ENCODE data around the gene TTLL5.

- TF ChIP-seq CTCF (IDR thresholded peaks at IDR 0.05; ENCODE audit: insufficient read depth, low read length) (no peak), POLR2AphosphoS5 (IDR thresholded peaks at IDR 0.05; ENCODE audit: low read depth) (no peak)
Observed at GRCh38 chr14:75753696-75754095, 92.7 kb downstream of the TTLL5 start.
